A549 (cell line): ENCODE measurements around the gene CLMN. TPM values are rescaled to one million over a fixed set of nuclear protein-coding genes. Genes with fewer than 3 reads are reported as not detected.

Experiments used
- ATAC-seq, 2 experiments: fragments of 200-7000 bp in 1 of 2; fragments of >200 bp in 1 of 2; cut with Nextera tagmentation in 1 of 2; cut with Tn5 transposase in 1 of 2; 3 replicates each; pipeline versions ENCODE4 v1.8.0 to v1.9.1; 2018 to 2020; ENCODE audit warnings: mild to moderate bottlenecking in 1 of 2, moderate library complexity in 1 of 2
- CTCF ChIA-PET: fragments of 300-600 bp; sonication (Branson Sonifier 250); formaldehyde crosslinking; extraction: SDS; loops from one replicate; lab custom pipeline; 2021; ENCODE audit warnings: antibody characterized with exemption, inconsistent platforms; lab: Yijun Ruan, JAX
- POLR2A ChIA-PET: fragments of 350-600 bp; formaldehyde crosslinking; extraction: SDS; loops from one replicate; lab custom pipeline; 2021; ENCODE audit warnings: antibody characterized with exemption, inconsistent platforms; lab: Yijun Ruan, JAX
- DNase-seq, 2 experiments: peaks; one replicate each; pipeline versions ENCODE4 v3.0.0 to v3.0.0-alpha.2; 2011 to 2016; ENCODE audit warnings: low read depth in 1 of 2, low spot score in 1 of 2
- FAIRE-seq: peaks from 2 replicates; lab custom pipeline; 2011; peaks lifted over from hg19 to GRCh38; lab: Jason Lieb, UNC
- H3K27ac ChIP-seq, 2 experiments: fragments of >200 bp; sonication (Bioruptor Twin); formaldehyde crosslinking; 3 replicates each; pipeline ENCODE4 v1.5.1; 2016 to 2017
- H3K4me1 ChIP-seq: fragments of >200 bp; sonication (Bioruptor Twin); formaldehyde crosslinking; 3 replicates; pipeline ENCODE4 v1.6.1; 2016
- H3K4me2 ChIP-seq: fragments of >200 bp; sonication (Bioruptor Twin); formaldehyde crosslinking; 3 replicates; pipeline ENCODE4 v1.6.1; 2016
- H3K4me3 ChIP-seq: fragments of >200 bp; sonication (Bioruptor Twin); formaldehyde crosslinking; 3 replicates; pipeline ENCODE4 v1.5.1; 2016
- H3K9me3 ChIP-seq: fragments of >200 bp; sonication (Bioruptor Twin); formaldehyde crosslinking; 3 replicates; pipeline ENCODE4 v1.6.1; 2016
- BCL3 ChIP-seq: fragments of >200 bp; sonication (Bioruptor Twin); formaldehyde crosslinking; IDR thresholded peaks from 3 replicates; pipeline ENCODE4 v1.6.1; 2016
- BHLHE40 ChIP-seq: IDR thresholded peaks from 2 replicates; pipeline ENCODE4 v1.6.1; 2012; ENCODE audit warnings: low read depth, low read length, inconsistent platforms
- CBX8 ChIP-seq: fragments of 200-600 bp; sonication (generic); IDR thresholded peaks from 2 replicates; pipeline ENCODE4 v1.6.1; 2016
- CEBPB ChIP-seq, 2 experiments: fragments of >200 bp in 1 of 2; sonication (Bioruptor Twin) in 1 of 2; formaldehyde crosslinking in 1 of 2; IDR thresholded peaks; 2 replicates each; pipeline ENCODE4 v1.6.1; 2012 to 2016
- CHD2 ChIP-seq: fragments of 150-350 bp; IDR thresholded peaks from 2 replicates; pipeline ENCODE4 v1.6.1; 2014; ENCODE audit warnings: low read length; ENCODE audit not compliant: partially characterized antibody
- CTCF ChIP-seq: fragments of >200 bp; sonication (Bioruptor Twin); formaldehyde crosslinking; IDR thresholded peaks from 3 replicates; pipeline ENCODE4 v1.5.1; 2016
- ELK1 ChIP-seq: fragments of 150-350 bp; IDR thresholded peaks from 2 replicates; pipeline ENCODE4 v1.6.1; 2014; ENCODE audit warnings: low read depth, mild to moderate bottlenecking, low read length
- EP300 ChIP-seq, 2 experiments: fragments of >200 bp; sonication (Bioruptor Twin); formaldehyde crosslinking; IDR thresholded peaks; 2 replicates in 1 of 2; 3 replicates in 1 of 2; pipeline ENCODE4 v1.6.1; 2016 to 2017
- ESRRA ChIP-seq: fragments of 150-350 bp; IDR thresholded peaks from 2 replicates; pipeline ENCODE4 v1.6.1; 2014; ENCODE audit warnings: mild to moderate bottlenecking, low read length, borderline replicate concordance
- HDAC2 ChIP-seq: fragments of 200-600 bp; sonication (generic); IDR thresholded peaks from 2 replicates; pipeline ENCODE4 v1.6.1; 2016
- HES2 ChIP-seq: fragments of >200 bp; sonication (Bioruptor Twin); formaldehyde crosslinking; IDR thresholded peaks from 2 replicates; pipeline ENCODE4 v1.6.1; 2016
- HEYL ChIP-seq: fragments of 250-450 bp; sonication (Bioruptor Pico); IDR thresholded peaks from 2 replicates; pipeline ENCODE4 v1.8.0; 2021; ENCODE audit warnings: mild to moderate bottlenecking, moderate library complexity
- HOXA7 ChIP-seq: fragments of 250-450 bp; sonication (Bioruptor Pico); IDR thresholded peaks from 2 replicates; pipeline ENCODE4 v1.5.0; 2020; ENCODE audit warnings: mild to moderate bottlenecking, moderate library complexity
- HOXB5 ChIP-seq: fragments of 250-450 bp; sonication (Bioruptor Pico); IDR thresholded peaks from 2 replicates; pipeline ENCODE4 v1.5.0; 2020; ENCODE audit warnings: mild to moderate bottlenecking, moderate library complexity
- KDM1A ChIP-seq: fragments of 200-600 bp; sonication (generic); IDR thresholded peaks from 2 replicates; pipeline ENCODE4 v1.6.1; 2016; ENCODE audit warnings: low read depth, mild to moderate bottlenecking
- MAX ChIP-seq: IDR thresholded peaks from 2 replicates; pipeline ENCODE4 v1.6.1; 2012
- MAZ ChIP-seq: fragments of 150-350 bp; IDR thresholded peaks from 2 replicates; pipeline ENCODE4 v1.6.1; 2014; ENCODE audit warnings: antibody characterized with exemption, low read depth, low read length, borderline replicate concordance
- PHF8 ChIP-seq: fragments of 200-600 bp; sonication (generic); IDR thresholded peaks from 2 replicates; pipeline ENCODE4 v1.6.1; 2016; ENCODE audit warnings: low read depth, mild to moderate bottlenecking, antibody characterized with exemption, moderate library complexity, borderline replicate concordance
- RFX5 ChIP-seq: fragments of 450-650 bp; IDR thresholded peaks from 2 replicates; pipeline ENCODE4 v1.7.1; 2014; ENCODE audit warnings: antibody characterized with exemption, mild to moderate bottlenecking, moderate library complexity
- RNF2 ChIP-seq: fragments of 200-600 bp; sonication (generic); IDR thresholded peaks from 2 replicates; pipeline ENCODE4 v1.6.1; 2016; ENCODE audit warnings: low read depth, mild to moderate bottlenecking, antibody characterized with exemption, moderate library complexity, borderline replicate concordance
- SREBF2 ChIP-seq: fragments of 450-650 bp; IDR thresholded peaks from 2 replicates; pipeline ENCODE4 v1.6.1; 2014; ENCODE audit warnings: mild to moderate bottlenecking, moderate library complexity
- TP53 ChIP-seq: fragments of 250-450 bp; sonication (Bioruptor Pico); IDR thresholded peaks from 2 replicates; pipeline ENCODE4 v1.5.0; 2021; ENCODE audit warnings: mild to moderate bottlenecking, moderate library complexity
- ZC3H11A ChIP-seq: fragments of 450-650 bp; IDR thresholded peaks from 2 replicates; pipeline ENCODE4 v1.6.1; 2014; ENCODE audit warnings: antibody characterized with exemption, mild to moderate bottlenecking
- ZFP36 ChIP-seq: fragments of 450-650 bp; IDR thresholded peaks from 2 replicates; pipeline ENCODE4 v1.6.1; 2014; ENCODE audit warnings: borderline replicate concordance; ENCODE audit not compliant: partially characterized antibody
- WGBS: methylation state at CpG from one replicate; pipeline ENCODE4 v1.1.6; 2017; ENCODE audit errors: missing lambda C conversion rate; 5-methylcytosine and 5-hydroxymethylcytosine counted together
- polyA plus RNA-seq, 4 experiments: library from polyadenylated mRNA; depleted of rRNA in 3 of 4; stranded (reverse); fragments of >200 nt; fragmentation: RNase III in 1 of 4; extraction: RNeasy Plus Mini Kit Qiagen cat#74134 plus additional on column Dnase treatment in 1 of 4; gene quantifications; 2 replicates in 3 of 4; 3 replicates in 1 of 4; pipeline ENCODE4 v1.2.3, GENCODE V29; 2011 to 2017

The CLMN gene
- polyA plus RNA-seq, 2 of the 4 experiments (the other 2 are of a cell fraction), result 2.9 to 10.6 TPM

- WGBS, result 86% methylated on average over 10 of the region's 10 CpGs
- DNase-seq (no peak), ATAC-seq (no peak), FAIRE-seq (no peak)
- no peak for TF ChIP-seq HOXB5 (CRISPR knock-in tag)
- TF ChIP-seq ELK1, result no peak
- TF ChIP-seq CEBPB (IDR thresholded peaks at IDR 0.05), result no peak
- no peak for TF ChIP-seq CBX8
- TF ChIP-seq HEYL (CRISPR knock-in tag), result no peak
- TF ChIP-seq BHLHE40, result no peak
- TF ChIP-seq HOXA7 (CRISPR knock-in tag), result no peak
- TF ChIP-seq KDM1A, result no peak
- no peak for TF ChIP-seq BCL3
- TF ChIP-seq ESRRA, result no peak
- TF ChIP-seq RFX5, result no peak
- TF ChIP-seq RNF2, result no peak
- no peak for TF ChIP-seq HES2
- no peak for TF ChIP-seq MAZ
- no peak for TF ChIP-seq MAX
- TF ChIP-seq ZFP36, result no peak
- no peak for TF ChIP-seq TP53 (CRISPR knock-in tag)
- no peak for TF ChIP-seq SREBF2
- H3K27ac ChIP-seq, result peak overlapping the region; percentile 86 to 88
- H3K4me1 ChIP-seq, result peaks cover 38% of the 10 kb centered on the region
- peaks cover 5% of the 10 kb centered on the region; the same call in 1 of the 3 replicates for H3K9me3 ChIP-seq
- H3K4me3 ChIP-seq, result no peak overlapping the region
- peak overlapping the region; percentile 78 for H3K4me2 ChIP-seq
- ChIA-PET POLR2A (interaction anchor here (1.0 to 3.0 kb wide), 2 partner anchors 15 to 16 kb away, joined by 4 to 11 read pairs; no protein-coding TSS in a partner anchor), CTCF (interaction anchor here (1.4 kb wide), 1 partner anchor 168 kb away, joined by 5 read pairs; no protein-coding TSS in a partner anchor)
Measured at GRCh38 chr14:95264271-95264973, 55.3 kb downstream of the CLMN start.

GRCh38 chr14:95263527-95264231 lies 56.0 kb downstream of the CLMN start:
- peak overlapping the region; percentile 86 to 88 for H3K27ac ChIP-seq
- TF ChIP-seq RNF2, result no peak
- no peak for TF ChIP-seq PHF8
- TF ChIP-seq CTCF, result no peak
- no peak for TF ChIP-seq HDAC2
- TF ChIP-seq CHD2, result no peak
- TF ChIP-seq SREBF2, result no peak
- no peak for TF ChIP-seq MAX
- TF ChIP-seq ZC3H11A, result peak; percentile 97
- TF ChIP-seq EP300 (IDR thresholded peaks at IDR 0.05), result no peak
- TF ChIP-seq, all 56 proteins: peak for 1
- no peak for DNase-seq
- H3K4me1 ChIP-seq, result peaks cover 38% of the 10 kb centered on the region
- POLR2A ChIA-PET, result interaction anchor here (3.0 kb wide), 1 partner anchor 14 kb away, joined by 11 read pairs; no protein-coding TSS in a partner anchor
- CTCF ChIA-PET, result interaction anchor here (1.4 kb wide), 1 partner anchor 169 kb away, joined by 5 read pairs; no protein-coding TSS in a partner anchor
- no peak for FAIRE-seq
- peaks cover 5% of the 10 kb centered on the region; the same call in 1 of the 3 replicates for H3K9me3 ChIP-seq
- no peak for ATAC-seq
- H3K4me3 ChIP-seq, result no peak overlapping the region
- no peak overlapping the region for H3K4me2 ChIP-seq
- 96% methylated on average over 7 of the region's 7 CpGs for WGBS
